NAMALWA (cell line): ENCODE measurements around the gene RERE.
"Not testable (repeated sequence)": the region's sequence is repeated elsewhere in the genome, so short reads cannot be mapped to it uniquely, and the experiment has no call there.

Source experiments
- DNase-seq: peaks from one replicate; pipeline ENCODE4 v3.0.0-alpha.2; 2015; ENCODE audit warnings: low spot score

RERE gene

GRCh38 chr1:8510041-8510823 lies 307.2 kb downstream of the RERE start:
- peak; percentile 85 for DNase-seq

- DNase-seq: peak; percentile 49
Measured at GRCh38 chr1:8509579-8509978, 307.9 kb downstream of the RERE start.

DNA sequence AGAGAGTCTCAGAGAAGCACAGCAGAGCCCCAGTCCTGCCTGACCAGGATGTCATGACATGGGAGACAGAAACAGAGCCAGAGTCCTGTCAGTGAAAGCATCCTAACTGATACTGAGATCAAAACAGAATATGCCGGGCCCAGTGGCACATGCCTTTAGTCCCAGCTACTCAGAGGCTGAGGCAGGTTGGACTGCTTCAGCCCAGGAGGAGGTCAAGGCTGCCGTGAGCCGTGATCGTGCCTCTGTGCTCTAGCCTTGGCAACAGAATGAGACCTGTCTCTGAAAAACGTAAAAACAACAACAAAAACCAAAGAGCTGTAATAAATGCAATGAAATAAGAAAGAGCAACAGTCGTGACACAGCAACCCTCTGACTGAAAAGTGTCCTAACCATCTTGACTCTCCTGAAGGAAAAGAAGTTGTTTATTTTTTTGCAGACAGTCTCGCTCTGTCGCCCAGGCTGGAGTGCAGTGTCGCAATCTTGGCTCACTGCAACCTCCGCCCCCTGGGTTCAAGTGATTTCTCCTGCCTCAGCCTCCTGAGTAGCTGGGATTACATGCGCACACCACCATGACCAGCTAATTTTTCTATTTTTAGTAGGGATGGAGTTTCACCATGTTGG lies 310.3 kb downstream of the RERE start:
- DNase-seq: no peak

DNA sequence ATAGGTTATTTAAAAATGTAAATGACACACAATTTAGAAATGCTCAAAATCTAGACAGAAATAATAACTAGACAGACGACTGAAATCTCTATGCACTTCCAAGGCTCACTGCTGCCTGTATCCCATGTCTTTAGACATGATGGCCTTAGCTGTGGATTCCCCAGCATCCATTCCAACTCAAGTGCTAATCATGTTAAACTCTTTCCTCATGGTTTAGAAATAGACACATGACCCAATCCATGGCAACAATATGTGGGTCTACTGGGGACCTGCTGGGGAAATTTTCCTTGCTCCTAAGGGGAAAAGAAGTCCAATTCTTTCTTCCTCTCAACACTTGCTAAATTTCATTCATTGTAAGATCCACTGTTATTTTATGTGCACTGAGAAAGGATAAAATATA lies 311.0 kb downstream of the RERE start:
- DNase-seq: no peak

DNA sequence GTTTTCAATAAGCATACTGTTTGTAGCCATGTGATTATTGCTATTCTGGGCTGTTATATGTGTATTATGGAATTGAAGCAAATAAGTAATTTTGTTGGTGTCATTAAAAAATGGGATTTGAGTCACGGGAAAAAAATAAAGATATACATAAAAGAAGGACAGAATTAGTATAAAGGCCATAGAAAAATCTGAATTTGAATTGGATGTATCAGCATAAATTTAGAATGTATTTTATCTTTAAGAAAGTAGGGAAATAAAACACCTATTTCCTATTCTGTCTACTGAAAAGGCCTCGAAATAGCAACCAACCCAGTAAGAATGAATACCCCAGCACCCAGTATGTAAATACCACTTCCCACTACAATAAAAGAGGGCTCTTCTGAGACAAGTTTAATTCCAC lies 313.6 kb downstream of the RERE start:
- no peak for DNase-seq

- DNase-seq: not testable (repeated sequence)
Measured at GRCh38 chr1:8502949-8503348, 314.5 kb downstream of the RERE start.

GRCh38 chr1:8497210-8497819 lies 320.1 kb downstream of the RERE start:
- DNase-seq: peak; percentile 86

GRCh38 chr1:8496473-8496872 lies 321.0 kb downstream of the RERE start:
- DNase-seq: peak; percentile 97

DNA sequence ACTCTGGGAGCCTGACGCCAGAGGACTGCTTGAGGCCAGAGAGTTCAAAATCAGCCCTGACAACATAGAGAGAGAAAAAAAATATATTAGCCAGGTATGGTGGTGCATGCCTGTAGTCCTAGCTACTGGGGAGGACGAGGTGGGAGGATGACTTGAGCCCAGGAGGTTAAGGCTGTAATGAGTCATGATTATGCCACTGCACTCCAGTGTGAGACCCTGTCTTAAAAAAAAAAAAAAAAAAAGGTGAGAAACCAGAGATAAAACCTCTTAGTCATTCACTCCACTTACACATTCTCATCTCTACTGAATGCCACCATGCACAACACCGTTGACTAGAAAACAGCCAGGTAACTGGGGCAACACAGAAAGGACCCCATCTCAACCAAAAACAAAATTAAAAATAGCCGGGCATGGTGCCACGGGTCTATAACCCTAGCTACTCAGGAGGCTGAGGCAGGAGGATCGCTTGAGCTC lies 321.5 kb downstream of the RERE start:
- DNase-seq: no peak

- peak; percentile 54 for DNase-seq
Measured at GRCh38 chr1:8494681-8495080, 322.8 kb downstream of the RERE start.

GRCh38 chr1:8493916-8494540 lies 323.4 kb downstream of the RERE start:
- no peak for DNase-seq

- DNase-seq: no peak
Measured at GRCh38 chr1:8487249-8487648, 330.2 kb downstream of the RERE start.

DNA sequence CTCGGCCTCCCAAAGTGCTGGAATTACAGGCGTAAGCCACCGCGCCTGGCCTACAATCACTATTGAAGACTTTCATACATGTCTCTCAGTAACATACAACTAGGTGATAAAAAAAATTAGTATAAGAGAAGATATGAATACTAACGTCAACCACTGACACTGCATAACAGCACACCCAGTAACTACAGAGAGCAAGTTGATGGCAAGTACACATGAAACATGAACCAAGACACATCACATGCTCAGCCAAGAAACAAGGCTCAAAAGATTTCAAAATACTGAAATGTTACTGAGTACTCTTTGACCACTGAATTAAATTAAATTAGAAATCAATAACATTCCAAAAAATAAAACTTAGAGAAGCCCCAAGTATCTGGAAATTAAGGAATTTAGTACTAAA lies 331.4 kb downstream of the RERE start:
- no peak for DNase-seq

DNA sequence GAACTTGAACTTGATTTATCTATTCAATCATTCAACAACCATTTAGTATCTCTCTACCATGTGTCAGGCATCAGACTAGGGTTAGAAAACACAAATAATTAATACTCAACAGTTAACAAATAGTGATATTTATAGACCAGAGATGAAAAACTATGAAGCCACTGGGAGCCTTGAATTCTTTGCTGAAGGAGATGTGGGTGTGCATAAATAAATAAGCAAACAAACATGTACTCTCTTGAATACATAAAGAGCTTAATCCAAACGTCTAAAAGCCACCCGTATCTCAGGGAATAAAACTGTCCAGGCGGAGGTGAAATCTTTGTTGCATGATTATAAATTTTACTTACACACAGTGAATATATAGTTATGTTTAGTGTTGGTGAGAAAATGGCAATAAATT lies 333.9 kb downstream of the RERE start:
- DNase-seq: no peak

DNA sequence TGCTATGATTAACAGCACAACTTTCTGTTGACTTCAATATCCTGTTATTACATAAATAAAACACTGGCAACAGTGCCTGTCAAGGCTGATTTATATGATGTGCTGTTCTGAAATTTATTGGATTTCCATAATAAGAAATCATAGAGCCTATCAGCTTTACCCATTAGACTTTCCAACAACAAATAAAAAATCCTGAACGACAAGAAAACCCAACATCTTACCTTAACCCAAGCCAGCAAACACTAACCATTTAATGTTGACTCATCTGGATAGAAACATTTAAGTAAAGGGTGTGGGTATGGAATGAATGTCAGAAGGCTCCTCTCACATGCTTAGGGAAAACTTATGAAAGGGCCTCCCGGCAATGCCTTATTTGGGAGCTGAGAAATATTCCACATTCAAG lies 334.5 kb downstream of the RERE start:
- no peak for DNase-seq

GRCh38 chr1:8481650-8482380 lies 335.6 kb downstream of the RERE start:
- no peak for DNase-seq

DNA sequence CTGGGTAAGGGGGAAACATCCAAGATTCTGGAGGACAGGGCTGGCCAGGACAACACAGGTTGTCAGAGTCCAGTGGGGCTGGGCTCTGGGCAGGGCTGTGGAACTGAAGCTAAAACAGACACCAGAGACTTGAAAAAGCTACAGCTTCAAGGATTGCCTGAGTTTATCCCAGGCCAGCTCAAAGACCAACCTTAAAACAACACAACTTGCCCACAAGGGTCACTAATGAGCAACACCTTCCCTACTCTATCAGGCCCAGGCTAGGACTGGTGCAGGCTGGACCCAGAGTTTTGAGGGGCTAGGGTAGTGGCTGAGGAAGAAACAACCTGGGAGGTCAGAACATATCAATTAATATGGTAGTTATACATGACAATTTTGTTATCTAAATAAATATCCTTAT lies 338.9 kb downstream of the RERE start:
- no peak for DNase-seq

DNA sequence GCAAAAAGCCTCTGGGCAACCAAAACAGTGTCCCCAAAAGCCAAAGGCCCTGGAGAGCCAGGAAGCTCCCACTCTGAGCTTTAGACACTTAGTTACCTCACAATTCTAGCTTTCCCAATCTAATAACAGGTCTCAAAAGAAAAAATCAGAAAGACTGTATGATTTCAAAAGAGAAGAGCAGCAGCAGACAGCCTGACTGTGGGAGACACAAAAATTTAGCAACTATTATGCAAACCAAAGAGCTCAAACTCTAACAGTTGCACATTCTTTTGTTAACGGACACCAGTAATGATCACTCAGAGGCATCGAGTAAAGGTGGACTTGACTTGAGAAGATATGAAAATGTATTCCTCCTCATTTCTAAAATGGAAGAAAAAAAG lies 339.5 kb downstream of the RERE start:
- no peak for DNase-seq

GRCh38 chr1:8477166-8477982 lies 340.1 kb downstream of the RERE start:
- no peak for DNase-seq

- no peak for DNase-seq
Measured at GRCh38 chr1:8476006-8476405, 341.4 kb downstream of the RERE start.

- DNase-seq: no peak
Measured at GRCh38 chr1:8474369-8474768, 343.1 kb downstream of the RERE start.
